ENCODE results near the gene SLC2A11. TPM values are rescaled to one million over a fixed set of nuclear protein-coding genes. Genes with fewer than 3 reads are reported as not detected.

The SLC2A11 gene
- total RNA-seq, 2 donors from 2014 or later, result 23.6 to 32.3 TPM

DNA sequence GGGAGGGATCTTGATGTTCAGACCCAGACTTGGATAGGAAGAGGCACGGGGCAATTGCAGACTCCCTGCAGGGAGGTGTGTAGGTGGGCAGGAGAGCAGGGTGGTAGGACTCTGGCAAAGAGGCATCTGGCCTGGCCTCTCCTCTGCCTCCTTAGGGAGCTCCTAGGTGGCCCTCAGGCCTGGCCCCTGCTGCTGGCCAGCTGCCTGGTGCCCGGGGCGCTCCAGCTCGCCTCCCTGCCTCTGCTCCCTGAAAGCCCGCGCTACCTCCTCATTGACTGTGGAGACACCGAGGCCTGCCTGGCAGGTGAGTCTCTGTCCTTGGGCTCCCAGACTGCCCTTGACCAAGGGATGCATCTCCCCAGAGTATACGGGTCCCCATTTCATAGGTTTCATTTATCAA lies 19.9 kb downstream of the SLC2A11 start:
- intact Hi-C loops (cut with DNase I), result no loop called here
- ATAC-seq (no peak), DNase-seq (no peak)
- Histone ChIP-seq H3K9me3 (no peaks in the 10 kb centered on the region), H3K4me3 (no peak overlapping the region), H3K27ac (no peak overlapping the region), H3K36me3 (replicated peaks in 1 of 2; ENCODE audit: insufficient read depth in 1 of 2, low read depth in 2 of 2) (peaks cover 0 to 2% of the 10 kb centered on the region in 2 donors), H3K27me3 (no peaks in the 10 kb centered on the region), H3K4me1 (no peaks in the 10 kb centered on the region)
- no peak for TF ChIP-seq POLR2A (IDR thresholded peaks at IDR 0.05)
- WGBS, 2 donors, result 94% methylated on average over 7 to 8 of the region's 8 CpGs

DNA sequence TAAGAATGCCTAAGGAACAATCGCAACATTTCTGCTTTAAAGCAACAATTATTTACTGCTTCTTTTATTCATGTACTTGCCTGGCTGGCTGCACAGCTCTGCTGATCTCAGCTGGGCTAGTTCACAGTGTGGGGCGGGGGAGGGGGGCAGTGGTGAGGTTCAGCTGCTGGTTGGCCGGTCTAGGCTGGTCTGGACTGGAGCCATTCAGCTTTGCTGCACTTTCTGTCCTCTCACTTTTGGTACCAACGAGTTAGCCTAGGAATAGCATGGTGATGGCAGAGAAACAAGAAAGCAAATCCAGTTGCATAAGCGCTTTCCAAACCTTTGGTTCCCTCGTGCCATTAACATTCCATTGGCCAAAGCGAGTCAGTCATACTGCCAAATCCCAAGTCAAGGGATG lies 20.5 kb downstream of the SLC2A11 start:
- H3K27me3 ChIP-seq, result no peaks in the 10 kb centered on the region
- no peak for DNase-seq
- no peak overlapping the region for H3K4me3 ChIP-seq
- H3K27ac ChIP-seq, result no peak overlapping the region
- intact Hi-C loops (cut with DNase I), result no loop called here
- no peak for ATAC-seq
- 80 to 83% methylated on average over 7 of the region's 7 CpGs for WGBS, 2 donors
- H3K4me1 ChIP-seq, result no peaks in the 10 kb centered on the region
- H3K36me3 ChIP-seq (replicated peaks in 1 of 2; ENCODE audit: insufficient read depth in 1 of 2, low read depth in 2 of 2), result peaks cover 0 to 2% of the 10 kb centered on the region in 2 donors
- TF ChIP-seq, protein P1, sequence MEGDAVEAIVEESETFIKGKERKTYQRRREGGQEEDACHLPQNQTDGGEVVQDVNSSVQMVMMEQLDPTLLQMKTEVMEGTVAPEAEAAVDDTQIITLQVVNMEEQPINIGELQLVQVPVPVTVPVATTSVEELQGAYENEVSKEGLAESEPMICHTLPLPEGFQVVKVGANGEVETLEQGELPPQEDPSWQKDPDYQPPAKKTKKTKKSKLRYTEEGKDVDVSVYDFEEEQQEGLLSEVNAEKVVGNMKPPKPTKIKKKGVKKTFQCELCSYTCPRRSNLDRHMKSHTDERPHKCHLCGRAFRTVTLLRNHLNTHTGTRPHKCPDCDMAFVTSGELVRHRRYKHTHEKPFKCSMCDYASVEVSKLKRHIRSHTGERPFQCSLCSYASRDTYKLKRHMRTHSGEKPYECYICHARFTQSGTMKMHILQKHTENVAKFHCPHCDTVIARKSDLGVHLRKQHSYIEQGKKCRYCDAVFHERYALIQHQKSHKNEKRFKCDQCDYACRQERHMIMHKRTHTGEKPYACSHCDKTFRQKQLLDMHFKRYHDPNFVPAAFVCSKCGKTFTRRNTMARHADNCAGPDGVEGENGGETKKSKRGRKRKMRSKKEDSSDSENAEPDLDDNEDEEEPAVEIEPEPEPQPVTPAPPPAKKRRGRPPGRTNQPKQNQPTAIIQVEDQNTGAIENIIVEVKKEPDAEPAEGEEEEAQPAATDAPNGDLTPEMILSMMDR (IDR thresholded peaks at IDR 0.05), result no peak
- TF ChIP-seq POLR2A (IDR thresholded peaks at IDR 0.05), result no peak
- no peaks in the 10 kb centered on the region for H3K9me3 ChIP-seq

DNA sequence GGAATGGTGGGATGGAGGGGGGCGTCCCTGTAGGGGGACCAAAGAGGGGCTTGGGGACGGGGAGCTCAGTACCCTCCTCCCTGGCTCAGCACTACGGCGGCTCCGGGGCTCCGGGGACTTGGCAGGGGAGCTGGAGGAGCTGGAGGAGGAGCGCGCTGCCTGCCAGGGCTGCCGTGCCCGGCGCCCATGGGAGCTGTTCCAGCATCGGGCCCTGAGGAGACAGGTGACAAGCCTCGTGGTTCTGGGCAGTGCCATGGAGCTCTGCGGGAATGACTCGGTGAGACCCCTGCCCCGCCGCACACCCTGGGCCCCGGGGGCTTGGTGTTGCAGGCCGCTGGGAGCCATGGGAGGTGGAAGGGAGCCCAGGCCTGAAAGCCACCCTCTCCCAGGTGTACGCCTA lies 24.7 kb downstream of the SLC2A11 start:
- no peak overlapping the region for H3K4me3 ChIP-seq
- no peak for DNase-seq
- intact Hi-C loops (cut with DNase I), result no loop called here
- no peak for ATAC-seq
- H3K4me1 ChIP-seq, result no peaks in the 10 kb centered on the region
- 87 to 90% methylated on average over 14 to 20 of the region's 20 CpGs for WGBS, 2 donors
- H3K27me3 ChIP-seq, result no peaks in the 10 kb centered on the region
- no peak overlapping the region for H3K27ac ChIP-seq
- H3K9me3 ChIP-seq, result no peaks in the 10 kb centered on the region
- TF ChIP-seq POLR2A (IDR thresholded peaks at IDR 0.05), result no peak
- TF ChIP-seq, protein P1 (IDR thresholded peaks at IDR 0.05), result no peak
- peaks cover 0 to 2% of the 10 kb centered on the region in 2 donors for H3K36me3 ChIP-seq (replicated peaks in 1 of 2; ENCODE audit: insufficient read depth in 1 of 2, low read depth in 2 of 2)

DNA sequence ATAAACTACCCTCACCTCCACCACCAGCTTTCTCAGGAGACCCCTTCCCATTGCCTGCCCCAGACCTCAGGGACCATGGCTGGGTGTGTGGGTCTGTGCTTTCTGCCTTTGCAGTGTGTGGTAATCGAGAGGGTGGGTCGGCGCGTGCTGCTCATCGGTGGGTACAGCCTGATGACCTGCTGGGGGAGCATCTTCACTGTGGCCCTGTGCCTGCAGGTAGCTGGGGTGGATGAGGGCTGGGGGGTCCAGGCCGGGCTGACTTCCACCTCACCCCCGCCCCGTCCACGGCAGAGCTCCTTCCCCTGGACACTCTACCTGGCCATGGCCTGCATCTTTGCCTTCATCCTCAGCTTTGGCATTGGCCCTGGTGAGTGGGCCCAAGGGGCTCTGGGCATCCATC lies 26.0 kb downstream of the SLC2A11 start:
- no peak overlapping the region for H3K4me3 ChIP-seq
- no peaks in the 10 kb centered on the region for H3K4me1 ChIP-seq
- 97% methylated on average over 9 of the region's 9 CpGs; no CpG with 5 or more reads in 1 of the 2 donors for WGBS, 2 donors
- TF ChIP-seq POLR2A (IDR thresholded peaks at IDR 0.05), result no peak
- TF ChIP-seq, protein P1 (IDR thresholded peaks at IDR 0.05), result no peak
- H3K27me3 ChIP-seq, result no peaks in the 10 kb centered on the region
- ATAC-seq (no peak), DNase-seq (no peak)
- intact Hi-C loops (cut with DNase I), result no loop called here
- no peak overlapping the region for H3K27ac ChIP-seq
- H3K9me3 ChIP-seq, result no peaks in the 10 kb centered on the region
- no peaks in the 10 kb centered on the region for H3K36me3 ChIP-seq (replicated peaks in 1 of 2; ENCODE audit: insufficient read depth in 1 of 2, low read depth in 2 of 2)

DNA sequence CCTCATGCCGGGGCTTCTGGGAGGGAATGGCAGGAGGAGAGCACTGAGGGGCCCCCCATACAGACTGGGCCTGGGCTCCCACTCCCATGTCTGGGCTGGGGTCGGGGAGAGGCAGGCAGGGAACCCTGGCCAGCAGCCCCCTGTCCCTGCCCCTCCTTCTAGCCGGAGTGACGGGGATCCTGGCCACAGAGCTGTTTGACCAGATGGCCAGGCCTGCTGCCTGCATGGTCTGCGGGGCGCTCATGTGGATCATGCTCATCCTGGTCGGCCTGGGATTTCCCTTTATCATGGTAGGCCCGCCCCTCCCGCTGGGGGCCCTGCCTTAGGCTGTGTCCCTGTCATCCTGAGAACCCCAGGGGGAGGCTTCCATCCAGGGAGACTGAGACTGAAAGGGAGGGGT lies 26.5 kb downstream of the SLC2A11 start:
- Histone ChIP-seq H3K9me3 (no peaks in the 10 kb centered on the region), H3K36me3 (replicated peaks in 1 of 2; ENCODE audit: insufficient read depth in 1 of 2, low read depth in 2 of 2) (no peaks in the 10 kb centered on the region), H3K27ac (no peak overlapping the region), H3K27me3 (no peaks in the 10 kb centered on the region), H3K4me3 (no peak overlapping the region), H3K4me1 (no peaks in the 10 kb centered on the region)
- DNase-seq (no peak), ATAC-seq (no peak)
- TF ChIP-seq, protein P1 (IDR thresholded peaks at IDR 0.05), result no peak
- no peak for TF ChIP-seq POLR2A (IDR thresholded peaks at IDR 0.05)
- intact Hi-C loops (cut with DNase I), result no loop called here
- 95% methylated on average over 9 of the region's 9 CpGs; no CpG with 5 or more reads in 1 of the 2 donors for WGBS, 2 donors

Data from body of pancreas (tissue), 4 donors.